GM21390 (cell line): ENCODE results near the gene NBPF6.
"Not testable (repeated sequence)": the region's sequence is repeated elsewhere in the genome, so short reads cannot be mapped to it uniquely, and the experiment has no call there.

ENCODE experiments used
- ATAC-seq: cut with Tn5 transposase; IDR thresholded peaks from one replicate; pipeline ENCODE4 v1.9.1; 2021; ENCODE audit not compliant: unreplicated experiment

The NBPF6 gene

DNA sequence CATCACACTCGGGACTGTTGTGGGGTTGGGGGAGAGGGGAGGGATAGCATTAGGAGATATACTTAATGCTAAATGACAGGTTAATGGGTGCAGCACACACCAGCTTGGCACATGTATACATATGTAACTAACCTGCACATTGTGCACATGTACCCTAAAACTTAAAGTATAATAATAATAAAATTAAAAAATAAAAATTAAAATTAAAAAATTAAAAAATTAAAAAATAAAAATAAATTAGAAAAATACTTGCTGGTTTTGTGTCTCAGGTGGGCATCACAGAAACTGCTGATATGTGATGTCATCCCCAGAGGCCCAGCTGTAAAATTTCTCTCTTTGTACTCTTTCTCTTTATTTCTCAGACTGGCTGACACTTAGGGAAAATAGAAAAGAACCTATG lies 44.9 kb downstream of the NBPF6 start:
- not testable (repeated sequence) for ATAC-seq

DNA sequence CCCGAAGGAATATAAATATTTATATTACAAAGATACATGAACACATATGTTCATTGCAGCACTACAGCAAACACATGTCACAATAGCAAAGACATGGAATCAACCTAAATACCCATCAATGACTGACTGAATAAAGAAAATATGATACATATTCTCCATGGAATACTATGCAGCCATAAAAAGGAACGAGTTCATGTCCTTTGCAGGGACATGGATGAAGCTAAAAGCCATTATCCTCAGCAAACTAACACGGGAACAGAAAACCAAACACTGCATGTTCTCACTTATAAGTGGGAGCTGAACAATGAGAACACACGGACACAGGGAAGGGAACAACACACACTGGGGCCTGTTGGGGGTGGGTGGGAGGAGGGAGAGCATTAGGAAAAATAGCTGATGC lies 46.7 kb downstream of the NBPF6 start:
- ATAC-seq = not testable (repeated sequence)

DNA sequence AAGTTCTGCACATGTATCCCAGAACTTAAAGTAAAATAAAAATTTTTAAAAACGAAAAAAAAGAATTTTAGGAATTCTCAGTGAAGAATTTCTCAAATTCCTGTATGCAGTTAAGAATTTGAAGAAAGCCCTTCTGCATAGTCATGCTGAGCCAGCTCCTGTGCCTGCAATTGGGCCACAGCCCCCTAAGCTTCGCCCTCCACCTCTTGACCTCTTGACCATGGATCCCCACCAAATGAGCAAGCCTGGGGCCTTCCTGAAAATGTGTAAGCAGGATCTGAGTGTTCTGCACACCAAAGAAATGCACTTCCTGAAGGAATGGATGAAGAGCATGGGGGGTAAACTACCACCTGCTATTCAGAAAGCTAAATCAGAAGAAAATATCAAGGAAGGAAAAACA lies 52.0 kb downstream of the NBPF6 start:
- no peak for ATAC-seq

DNA sequence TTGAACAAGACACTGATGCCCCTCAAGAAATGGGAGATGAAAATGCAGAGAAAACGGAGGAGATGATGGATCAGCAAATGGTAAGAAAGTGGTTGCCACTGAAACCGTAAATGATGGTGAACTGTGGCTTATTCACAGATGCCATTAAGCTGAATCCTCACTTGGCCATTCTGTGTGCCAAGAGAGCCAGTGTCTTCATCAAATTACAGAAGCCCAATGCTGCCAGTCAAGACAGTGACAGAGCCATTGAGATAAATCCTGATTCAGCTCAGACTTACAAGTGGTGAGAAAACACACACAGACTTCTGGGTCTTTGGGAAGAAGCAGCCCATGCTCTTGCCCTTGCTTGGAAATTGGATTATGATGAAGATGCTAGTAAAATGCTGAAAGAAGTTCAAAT lies 52.5 kb downstream of the NBPF6 start:
- no peak for ATAC-seq

DNA sequence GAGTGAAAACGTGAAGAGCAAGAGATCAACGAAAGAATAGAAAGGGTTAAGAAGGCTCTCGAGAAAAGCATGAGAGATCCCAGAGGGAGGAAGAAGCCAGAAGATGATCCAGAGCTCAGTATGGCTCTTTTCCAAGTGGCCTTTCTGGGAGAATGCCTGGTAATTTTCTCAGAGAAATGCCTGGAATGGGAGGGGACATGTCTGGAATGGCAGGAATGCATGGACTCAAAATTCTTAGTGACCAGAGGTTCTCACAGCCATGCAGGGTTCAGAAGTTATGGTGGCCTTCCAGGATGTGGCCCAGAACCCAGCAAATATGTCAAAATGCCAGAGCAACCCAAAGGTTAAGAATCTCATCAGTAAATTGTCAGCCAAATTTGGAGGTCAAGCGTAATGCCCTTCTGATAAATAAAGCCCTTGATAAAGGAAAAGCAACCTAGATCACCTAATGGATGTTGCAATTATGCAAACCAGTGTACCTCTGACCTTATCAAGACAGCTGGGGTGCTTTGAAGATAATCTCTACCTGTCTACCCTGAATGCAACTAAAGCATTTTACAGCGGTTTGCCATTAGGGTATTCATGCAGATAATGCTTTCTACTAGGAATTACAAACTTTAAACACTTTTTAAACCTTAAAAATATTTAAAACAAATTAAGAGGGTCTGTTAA lies 53.1 kb downstream of the NBPF6 start:
- no peak for ATAC-seq

DNA sequence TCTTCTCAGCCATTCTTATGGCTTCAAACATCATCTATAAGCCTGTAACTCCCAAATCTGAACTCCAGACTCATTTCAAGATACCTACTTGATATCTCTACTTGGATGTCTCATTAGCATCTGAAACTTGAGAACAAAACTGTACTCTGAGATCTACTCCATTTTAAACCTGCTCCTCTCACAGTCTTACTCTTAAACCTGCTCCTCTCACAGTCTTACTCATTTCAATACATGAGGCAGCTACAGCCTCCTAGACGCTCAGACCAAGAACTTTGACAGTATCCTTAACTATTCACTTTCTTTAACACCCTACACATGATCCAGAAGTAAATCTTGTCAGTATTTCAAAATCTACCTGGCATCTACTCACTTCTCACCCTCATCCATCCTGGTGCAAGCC lies 54.3 kb downstream of the NBPF6 start:
- ATAC-seq = peak; percentile 72

DNA sequence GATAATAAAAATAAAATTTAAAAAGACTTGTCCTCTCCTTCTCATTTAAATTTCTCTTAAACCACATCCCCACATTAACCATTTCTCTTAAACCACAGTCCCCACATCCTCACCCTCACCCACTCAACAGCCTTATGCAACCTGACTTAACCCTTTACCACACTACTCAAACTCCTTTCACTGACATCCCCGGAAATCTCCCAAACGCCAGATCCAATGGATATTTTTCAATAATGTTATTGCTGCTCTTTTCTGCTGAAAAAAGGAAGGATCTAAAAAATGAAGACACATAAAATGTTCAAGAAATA lies 55.6 kb downstream of the NBPF6 start:
- no peak for ATAC-seq

DNA sequence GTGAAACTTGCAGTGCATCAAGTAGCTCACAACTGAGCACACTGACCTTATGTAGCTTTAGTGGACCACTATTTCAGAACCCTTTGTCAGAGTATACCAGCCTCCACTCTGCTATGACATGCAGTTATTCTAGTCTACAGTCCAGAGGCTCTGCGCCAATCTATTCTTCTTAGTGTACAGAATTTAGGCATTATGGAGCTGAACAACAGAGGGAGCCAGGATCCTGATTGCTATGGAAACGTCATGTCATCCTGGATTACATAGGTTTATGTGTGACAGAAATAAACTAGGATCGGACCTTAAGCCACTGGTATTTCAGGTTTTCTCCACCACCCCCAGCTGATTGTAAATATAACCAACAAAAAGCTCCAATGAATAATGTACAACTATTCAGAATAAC lies 61.6 kb downstream of the NBPF6 start:
- no peak for ATAC-seq

DNA sequence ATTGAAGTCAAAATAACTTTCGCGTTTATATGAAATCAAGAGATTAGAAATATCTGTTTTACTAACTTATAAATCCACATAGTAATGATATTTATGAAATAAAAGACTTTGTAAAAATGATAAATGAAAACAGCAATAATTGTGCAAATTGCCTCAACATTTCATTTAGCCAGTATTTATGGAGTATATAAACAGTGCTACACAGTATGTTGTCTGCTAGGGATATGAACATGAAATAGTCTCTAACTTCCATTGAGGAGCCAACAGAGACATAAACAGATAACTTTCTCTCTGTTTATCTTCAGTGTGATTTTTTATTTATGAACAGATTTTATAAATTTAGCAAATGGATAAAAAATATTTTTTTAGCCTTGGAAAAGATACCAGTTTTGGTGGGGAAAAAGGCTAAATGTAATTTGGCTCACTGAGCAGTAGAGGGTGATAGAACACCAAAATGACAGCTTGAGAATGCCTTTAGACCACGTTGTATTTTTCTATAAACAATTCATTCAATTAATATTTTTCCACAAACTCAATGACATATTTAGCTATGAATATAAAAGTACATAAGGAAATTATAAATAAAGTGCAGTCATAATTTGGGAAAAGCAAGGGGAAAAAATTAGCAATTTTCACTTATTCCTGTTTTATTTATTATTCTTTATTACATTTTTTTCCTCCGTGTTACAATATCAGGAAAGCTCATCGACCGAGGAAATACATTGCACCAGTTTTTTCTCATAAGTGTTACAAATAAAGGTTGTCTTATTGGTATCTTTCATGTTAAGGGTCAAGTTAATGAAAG lies 62.3 kb downstream of the NBPF6 start:
- no peak for ATAC-seq

DNA sequence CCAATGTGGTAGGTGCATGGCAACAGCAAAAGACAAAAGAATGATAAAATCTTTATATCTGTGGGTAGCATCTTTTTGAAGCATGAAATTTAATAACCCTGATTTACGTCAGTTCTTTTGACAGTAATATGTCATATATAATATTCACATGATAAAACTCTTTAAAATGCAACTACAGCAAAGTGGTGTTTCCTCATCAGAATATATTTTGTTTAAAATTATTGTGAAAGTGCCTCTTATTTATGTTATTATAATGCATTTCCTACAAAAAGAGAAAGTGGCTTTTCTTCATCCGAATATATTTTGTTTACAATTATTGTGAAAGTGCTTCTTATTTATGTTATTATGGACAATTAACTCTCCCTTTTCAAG lies 62.9 kb downstream of the NBPF6 start:
- ATAC-seq = no peak

DNA sequence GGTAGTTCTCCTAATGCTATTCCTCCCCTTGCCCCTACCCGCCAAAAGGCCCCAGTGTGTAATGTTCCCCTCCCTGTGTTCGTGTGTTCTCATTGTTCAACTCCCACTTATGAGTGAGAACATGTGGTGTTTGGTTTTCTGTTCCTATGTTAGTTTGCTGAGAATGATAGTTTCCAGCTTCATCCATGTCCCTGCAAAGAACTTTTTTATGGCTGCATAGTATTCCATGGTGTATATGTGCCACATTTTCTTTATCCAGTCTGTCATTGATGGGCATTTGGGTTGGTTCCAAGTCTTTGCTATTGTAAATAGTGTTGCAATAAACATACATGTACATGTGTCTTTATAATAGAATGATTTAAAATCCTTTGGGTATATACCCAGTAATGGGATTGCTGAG lies 63.8 kb downstream of the NBPF6 start:
- ATAC-seq = not testable (repeated sequence)

DNA sequence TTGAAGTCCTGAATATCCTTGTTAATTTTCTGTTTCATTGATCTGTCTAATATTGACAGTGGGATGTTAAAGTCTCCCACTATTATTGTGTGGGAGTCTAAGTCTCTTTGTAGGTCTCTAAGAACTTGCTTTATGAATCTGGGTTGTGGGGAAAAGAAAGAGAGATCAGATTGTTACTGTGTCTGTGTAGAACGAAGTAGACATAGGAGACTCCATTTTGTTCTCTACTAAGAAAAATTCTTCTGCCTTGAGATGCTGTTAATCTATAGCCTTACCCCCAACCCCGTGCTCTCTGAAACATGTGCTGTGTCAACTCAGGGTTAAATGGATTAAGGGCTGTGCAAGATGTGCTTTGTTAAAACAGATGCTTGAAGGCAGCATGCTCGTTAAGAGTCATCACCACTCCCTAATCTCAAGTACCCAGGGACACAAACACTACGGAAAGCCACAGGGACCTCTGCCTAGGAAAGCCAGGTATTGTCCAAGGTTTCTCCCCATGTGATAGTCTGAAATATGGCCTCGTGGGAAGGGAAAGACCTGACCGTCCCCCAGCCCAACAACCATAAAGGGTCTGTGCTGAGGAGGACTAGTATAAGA lies 67.3 kb downstream of the NBPF6 start:
- not testable (repeated sequence) for ATAC-seq
